Stimulated activated naive CD8-positive, alpha-beta T cell treated with anti-CD3 and anti-CD28 coated beads, Interleukin-15, amount 100 ng/mL, for 72 hours (primary cell): ENCODE data around the gene RAB11A.
A peak's percentile ranks its signal among the peaks of the same experiment; 100 is the strongest.
"Not testable (repeated sequence)": the region's sequence is repeated elsewhere in the genome, so short reads cannot be mapped to it uniquely, and the experiment has no call there.

ENCODE experiments used
- ATAC-seq: fragments of 150-1000 bp; cut with Tn5 transposase; 2 replicates; pipeline ENCODE4 v1.10.0; 2021; ENCODE audit warnings: mild to moderate bottlenecking, moderate library complexity
- DNase-seq, 2 donors: peaks; one replicate each; pipeline ENCODE4 v3.0.0; 2021 to 2022
- H3K27ac Mint-ChIP-seq, 2 donors: one replicate each; pipeline ENCODE4 v1.8.0; 2022; ENCODE audit warnings: mild to moderate bottlenecking in 2 of 2, mixed read lengths in 2 of 2, moderate library complexity in 2 of 2
- H3K27me3 Mint-ChIP-seq: one replicate; pipeline ENCODE4 v1.8.0; 2022; ENCODE audit warnings: mixed read lengths
- H3K4me1 Mint-ChIP-seq: one replicate; pipeline ENCODE4 v1.8.0; 2022; ENCODE audit warnings: mild to moderate bottlenecking, mixed read lengths
- H3K4me3 Mint-ChIP-seq, 2 donors: one replicate each; pipeline ENCODE4 v1.8.0; 2022; ENCODE audit warnings: mild to moderate bottlenecking in 2 of 2, mixed read lengths in 2 of 2, moderate library complexity in 1 of 2
- H3K9me3 Mint-ChIP-seq, 2 donors: one replicate each; pipeline ENCODE4 v1.8.0; 2022; ENCODE audit warnings: mixed read lengths in 2 of 2

The RAB11A gene

DNA sequence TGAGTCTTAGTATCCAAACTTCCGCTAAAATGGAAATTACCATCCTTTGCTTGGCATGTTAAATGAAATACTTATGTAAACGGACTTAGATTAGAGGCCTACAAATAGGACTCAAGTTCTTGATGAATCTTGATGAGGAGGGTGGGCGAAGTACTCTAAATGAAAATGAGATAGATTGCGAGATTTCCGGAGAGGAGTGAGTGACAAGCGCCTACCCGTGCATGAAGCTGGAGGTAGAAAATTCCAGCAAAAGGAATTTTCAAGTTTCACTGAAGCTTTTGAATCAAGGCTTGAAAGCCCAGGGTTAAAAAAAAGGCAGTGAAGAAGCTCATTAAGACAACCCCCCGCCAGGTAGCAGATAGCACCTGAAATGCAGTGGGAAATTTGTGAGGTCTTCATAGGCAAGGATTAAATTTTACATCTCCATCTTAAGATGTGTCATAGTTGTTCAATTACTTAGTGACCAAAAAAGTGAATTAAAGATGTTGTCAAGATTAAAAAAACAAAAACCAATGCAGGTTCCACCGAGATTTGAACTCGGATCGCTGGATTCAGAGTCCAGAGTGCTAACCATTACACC is 655 bp upstream of the RAB11A start:
- peak overlapping the region; percentile 93 to 100 for H3K27ac Mint-ChIP-seq
- H3K27me3 Mint-ChIP-seq, result no peaks in the 10 kb centered on the region
- peak overlapping the region; percentile 92 to 97 for H3K4me3 Mint-ChIP-seq
- H3K9me3 Mint-ChIP-seq, result no peaks in the 10 kb centered on the region
- H3K4me1 Mint-ChIP-seq, result peaks cover 34% of the 10 kb centered on the region
- no peak for DNase-seq
- no peak for ATAC-seq

GRCh38 chr15:65869954-65870871 is 922 bp downstream of the RAB11A start:
- no peaks in the 10 kb centered on the region for H3K9me3 Mint-ChIP-seq
- ATAC-seq (peak; percentile 3), DNase-seq (peak; percentile 24 to 29)
- no peaks in the 10 kb centered on the region for H3K27me3 Mint-ChIP-seq
- peak overlapping the region; percentile 92 to 97 for H3K4me3 Mint-ChIP-seq
- peaks cover 40% of the 10 kb centered on the region for H3K4me1 Mint-ChIP-seq
- peak overlapping the region; percentile 93 to 100 for H3K27ac Mint-ChIP-seq

- Mint-ChIP-seq H3K27ac (peak overlapping the region; percentile 54 to 60), H3K27me3 (no peaks in the 10 kb centered on the region), H3K4me3 (peak overlapping the region; percentile 92 to 97), H3K4me1 (peaks cover 40% of the 10 kb centered on the region), H3K9me3 (no peaks in the 10 kb centered on the region)
- ATAC-seq, result no peak
- DNase-seq, result no peak
These were observed 1.7 kb downstream of the RAB11A start for GRCh38 chr15:65870889-65871533.

- Mint-ChIP-seq H3K4me1 (peaks cover 40% of the 10 kb centered on the region), H3K4me3 (peak overlapping the region in 1 of 2 donors; percentile 15)
- H3K27me3 Mint-ChIP-seq, DNase-seq, H3K27ac Mint-ChIP-seq, H3K9me3 Mint-ChIP-seq, ATAC-seq: not testable (repeated sequence)
These were observed 2.6 kb downstream of the RAB11A start for GRCh38 chr15:65871886-65872285.

GRCh38 chr15:65872596-65872995 is 3.3 kb downstream of the RAB11A start:
- not testable (repeated sequence) for H3K27ac Mint-ChIP-seq, DNase-seq, ATAC-seq, H3K9me3 Mint-ChIP-seq, H3K27me3 Mint-ChIP-seq, H3K4me3 Mint-ChIP-seq
- H3K4me1 Mint-ChIP-seq, result peaks cover 40% of the 10 kb centered on the region

GRCh38 chr15:65873256-65873655 is 4.0 kb downstream of the RAB11A start:
- peaks cover 39% of the 10 kb centered on the region for H3K4me1 Mint-ChIP-seq
- no peaks in the 10 kb centered on the region for H3K9me3 Mint-ChIP-seq
- ATAC-seq, result no peak
- no peak overlapping the region for H3K4me3 Mint-ChIP-seq
- no peaks in the 10 kb centered on the region for H3K27me3 Mint-ChIP-seq
- H3K27ac Mint-ChIP-seq, result no peak overlapping the region
- no peak for DNase-seq

- H3K27ac Mint-ChIP-seq, result no peak overlapping the region
- H3K27me3 Mint-ChIP-seq, result no peaks in the 10 kb centered on the region
- H3K9me3 Mint-ChIP-seq, result no peaks in the 10 kb centered on the region
- no peak for DNase-seq
- peaks cover 26% of the 10 kb centered on the region for H3K4me1 Mint-ChIP-seq
- H3K4me3 Mint-ChIP-seq, result no peak overlapping the region
- ATAC-seq, result no peak
These were observed 6.2 kb downstream of the RAB11A start for GRCh38 chr15:65875458-65875857.

- H3K4me1 Mint-ChIP-seq, result peaks cover 27% of the 10 kb centered on the region
- no peak for DNase-seq
- no peaks in the 10 kb centered on the region for H3K9me3 Mint-ChIP-seq
These were observed 8.5 kb downstream of the RAB11A start for GRCh38 chr15:65877749-65878148.

DNA sequence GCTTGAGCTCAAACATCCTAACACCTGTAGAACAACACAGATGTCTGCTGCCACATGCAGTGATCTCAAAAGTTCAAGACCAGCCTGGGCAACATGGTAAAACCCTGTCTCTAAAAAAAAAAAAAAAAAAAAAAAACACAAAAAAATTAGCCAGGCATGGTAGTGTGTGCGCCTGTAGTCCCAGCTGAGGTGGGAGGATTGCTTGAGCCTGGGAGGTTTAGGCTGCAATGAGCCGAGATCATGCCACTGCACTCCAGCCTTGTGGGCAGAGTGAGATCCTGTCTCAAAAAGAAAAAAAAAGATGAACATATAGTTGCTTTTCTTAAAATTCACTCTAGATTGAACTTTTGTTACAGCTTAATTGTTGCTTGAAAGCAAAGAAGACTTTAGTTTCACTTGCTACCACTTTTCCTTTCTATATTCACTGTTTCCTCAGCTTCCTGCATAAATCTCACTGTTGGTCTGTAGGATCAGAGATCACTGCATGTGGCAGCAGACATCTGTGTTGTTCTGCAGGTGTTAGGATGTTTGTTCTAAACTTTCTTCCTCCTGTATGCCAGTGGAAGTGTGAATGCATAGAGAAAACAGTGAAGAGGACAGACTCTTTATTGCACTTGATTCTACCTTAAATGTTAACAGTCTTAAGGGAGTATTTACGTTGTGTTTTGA is 12.6 kb downstream of the RAB11A start:
- H3K4me3 Mint-ChIP-seq, result peak overlapping the region; percentile 33 to 56
- H3K9me3 Mint-ChIP-seq, result no peaks in the 10 kb centered on the region
- H3K4me1 Mint-ChIP-seq, result peaks cover 55% of the 10 kb centered on the region
- ATAC-seq (peak; percentile 28), DNase-seq (no peak)
- peak overlapping the region in 1 of 2 donors; percentile 30 for H3K27ac Mint-ChIP-seq
- no peaks in the 10 kb centered on the region for H3K27me3 Mint-ChIP-seq

More at GRCh38 chr15:65877749-65878148, 8.5 kb downstream of the RAB11A start:
- Mint-ChIP-seq H3K4me3 (no peak overlapping the region), H3K27ac (no peak overlapping the region), H3K27me3 (no peaks in the 10 kb centered on the region)
- peak; percentile 55 for ATAC-seq

DNA sequence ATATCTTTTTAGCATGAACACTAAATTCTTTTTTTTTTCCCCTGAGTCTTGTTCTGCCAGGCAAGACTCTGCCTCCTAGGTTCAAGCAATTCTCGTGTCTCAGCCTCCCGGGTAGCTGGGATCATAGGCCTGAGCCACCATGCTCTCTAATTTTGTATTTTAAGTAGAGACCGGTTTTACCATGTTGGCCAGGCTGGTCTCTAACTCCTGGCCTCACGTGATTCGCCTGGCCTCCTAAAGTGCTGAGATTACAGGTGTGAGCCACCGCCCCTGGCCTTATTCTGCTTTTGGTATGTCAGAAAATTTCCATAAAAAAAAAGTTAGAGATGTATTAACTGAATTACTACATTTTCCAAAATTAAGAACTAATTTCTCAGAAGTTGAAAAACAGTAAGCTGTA is 14.3 kb downstream of the RAB11A start:
- H3K9me3 Mint-ChIP-seq, result no peaks in the 10 kb centered on the region
- no peak for DNase-seq
- H3K27me3 Mint-ChIP-seq, result no peaks in the 10 kb centered on the region
- H3K4me1 Mint-ChIP-seq, result peaks cover 72% of the 10 kb centered on the region
- ATAC-seq, result no peak
- no peak overlapping the region for H3K4me3 Mint-ChIP-seq
- peak overlapping the region in 1 of 2 donors; percentile 61 for H3K27ac Mint-ChIP-seq

- H3K4me3 Mint-ChIP-seq, result no peak overlapping the region
- H3K4me1 Mint-ChIP-seq, result peaks cover 81% of the 10 kb centered on the region
- no peaks in the 10 kb centered on the region for H3K27me3 Mint-ChIP-seq
- no peaks in the 10 kb centered on the region for H3K9me3 Mint-ChIP-seq
- ATAC-seq (no peak), DNase-seq (no peak)
- peak overlapping the region in 1 of 2 donors; percentile 42 for H3K27ac Mint-ChIP-seq
These were observed 15.2 kb downstream of the RAB11A start for GRCh38 chr15:65884511-65884910.

DNA sequence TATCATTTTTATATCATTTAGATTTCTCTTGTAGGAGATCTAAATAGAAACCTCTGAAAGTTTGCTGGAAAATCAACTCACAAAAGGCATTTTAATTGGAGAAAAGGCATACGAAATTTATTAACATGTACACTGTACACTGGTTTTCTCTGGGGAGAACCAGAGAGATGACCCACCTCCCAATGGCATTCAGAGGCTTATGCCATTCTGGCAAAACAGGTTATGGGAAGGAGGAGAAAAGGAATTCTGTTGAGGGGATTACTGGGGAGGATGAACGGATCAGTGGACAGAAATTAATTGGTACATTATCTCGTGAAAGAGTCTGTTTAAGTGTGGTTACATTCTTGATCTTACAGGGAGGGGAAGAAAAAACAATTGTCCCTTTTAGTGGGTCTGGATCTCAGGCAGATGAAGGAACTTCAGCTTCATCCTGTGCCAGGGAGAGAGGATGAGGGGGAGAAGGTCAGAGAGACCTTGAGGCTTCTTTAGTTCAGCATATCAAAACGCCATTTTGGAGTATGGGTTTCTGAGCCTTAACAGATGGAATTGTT is 16.5 kb downstream of the RAB11A start:
- H3K27me3 Mint-ChIP-seq, result no peaks in the 10 kb centered on the region
- no peak for ATAC-seq
- peaks cover 83% of the 10 kb centered on the region for H3K4me1 Mint-ChIP-seq
- no peaks in the 10 kb centered on the region for H3K9me3 Mint-ChIP-seq
- no peak for DNase-seq
- H3K4me3 Mint-ChIP-seq, result no peak overlapping the region
- peak overlapping the region in 1 of 2 donors; percentile 34 for H3K27ac Mint-ChIP-seq

- DNase-seq, result peak; percentile 52 to 64
- peak overlapping the region; percentile 90 to 95 for H3K27ac Mint-ChIP-seq
- peak; percentile 94 for ATAC-seq
- H3K4me3 Mint-ChIP-seq, result peak overlapping the region; percentile 58 to 69
- H3K27me3 Mint-ChIP-seq, result no peaks in the 10 kb centered on the region
- H3K4me1 Mint-ChIP-seq, result peaks cover 85% of the 10 kb centered on the region
- H3K9me3 Mint-ChIP-seq, result no peaks in the 10 kb centered on the region
These were observed 18.3 kb downstream of the RAB11A start for GRCh38 chr15:65887565-65887964.

DNA sequence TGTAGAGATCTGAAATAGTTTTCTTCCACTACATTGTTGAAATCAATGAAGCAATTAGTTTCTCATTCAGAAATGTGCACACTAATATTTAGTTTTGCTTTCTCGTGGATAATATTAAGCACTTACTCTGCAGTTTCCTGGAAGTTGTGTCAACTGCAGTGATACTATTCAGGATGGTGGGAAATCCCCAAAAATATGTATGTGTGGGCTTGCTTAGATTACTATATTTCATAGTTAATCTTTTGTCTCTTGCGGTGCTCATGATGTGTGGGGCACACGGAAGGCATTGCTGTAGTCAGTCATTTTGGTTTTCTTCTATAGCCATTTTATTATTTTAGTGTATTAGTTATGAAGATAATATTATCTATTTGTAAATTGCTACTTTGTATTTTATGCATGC is 19.7 kb downstream of the RAB11A start:
- peak in 1 of 2 donors; percentile 44 for DNase-seq
- H3K27me3 Mint-ChIP-seq, result no peaks in the 10 kb centered on the region
- H3K9me3 Mint-ChIP-seq, result no peaks in the 10 kb centered on the region
- H3K4me3 Mint-ChIP-seq, result peak overlapping the region; percentile 21 to 49
- peak; percentile 89 for ATAC-seq
- H3K27ac Mint-ChIP-seq, result peak overlapping the region in 1 of 2 donors; percentile 7
- peaks cover 77% of the 10 kb centered on the region for H3K4me1 Mint-ChIP-seq

DNA sequence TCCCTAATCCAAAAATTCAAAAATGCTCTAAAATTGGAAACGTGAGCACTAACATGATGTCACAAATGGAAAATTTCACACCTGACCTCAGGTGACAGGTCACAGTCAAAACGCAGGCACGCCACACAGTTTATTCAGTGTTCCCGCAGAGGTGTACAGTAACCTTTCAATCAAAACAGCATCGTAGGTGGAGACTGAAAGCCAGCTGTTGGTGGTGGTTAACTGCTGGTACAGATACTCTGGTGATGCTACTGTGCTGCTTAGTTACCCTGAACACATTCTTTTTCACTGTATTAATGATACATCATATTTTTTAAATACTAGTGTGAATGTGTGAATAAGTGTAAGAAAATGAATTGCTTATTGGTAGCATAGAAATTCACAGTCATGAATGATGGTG is 23.8 kb downstream of the RAB11A start:
- H3K27ac Mint-ChIP-seq, result no peak overlapping the region
- ATAC-seq (peak; percentile 43), DNase-seq (no peak)
- H3K4me3 Mint-ChIP-seq, result no peak overlapping the region
- H3K9me3 Mint-ChIP-seq, result no peaks in the 10 kb centered on the region
- no peaks in the 10 kb centered on the region for H3K27me3 Mint-ChIP-seq
- peaks cover 51% of the 10 kb centered on the region for H3K4me1 Mint-ChIP-seq
